Hematopoietic multipotent progenitor cell treated with erythropoietin and hydrocortisone succinate and interleukin-3 and kit ligand, for 4 days (in vitro differentiated cells): ENCODE results near the gene MAST2.
A peak's percentile ranks its signal among the peaks of the same experiment; 100 is the strongest.
"Not testable (repeated sequence)": the region's sequence is repeated elsewhere in the genome, so short reads cannot be mapped to it uniquely, and the experiment has no call there.

Experiments used
- DNase-seq: peaks from one replicate; pipeline ENCODE4 v3.0.0-alpha.2; 2015

The MAST2 gene

GRCh38 chr1:46030876-46031660 lies 227.7 kb downstream of the MAST2 start:
- no peak for DNase-seq

GRCh38 chr1:46034601-46035516 lies 231.4 kb downstream of the MAST2 start:
- DNase-seq: no peak

GRCh38 chr1:46036894-46037839 lies 233.8 kb downstream of the MAST2 start:
- DNase-seq: peak; percentile 91

- DNase-seq: peak; percentile 20
Measured at GRCh38 chr1:46039571-46040052, 236.2 kb downstream of the MAST2 start.

- no peak for DNase-seq
Measured at GRCh38 chr1:46041551-46041950, 238.1 kb downstream of the MAST2 start.

- DNase-seq: no peak
Measured at GRCh38 chr1:46041974-46042373, 238.6 kb downstream of the MAST2 start.

- peak; percentile 81 for DNase-seq
Measured at GRCh38 chr1:46043458-46044017, 240.1 kb downstream of the MAST2 start.

- DNase-seq: no peak
Measured at GRCh38 chr1:46044116-46044515, 240.7 kb downstream of the MAST2 start.

GRCh38 chr1:46053734-46054133 lies 250.3 kb downstream of the MAST2 start:
- DNase-seq: peak; percentile 44

GRCh38 chr1:46056325-46056724 lies 252.9 kb downstream of the MAST2 start:
- no peak for DNase-seq

- not testable (repeated sequence) for DNase-seq
Measured at GRCh38 chr1:46057215-46057614, 253.8 kb downstream of the MAST2 start.

- DNase-seq: no peak
Measured at GRCh38 chr1:46057781-46058180, 254.4 kb downstream of the MAST2 start.

GRCh38 chr1:46058936-46059335 lies 255.5 kb downstream of the MAST2 start:
- no peak for DNase-seq

GRCh38 chr1:46061146-46061545 lies 257.7 kb downstream of the MAST2 start:
- no peak for DNase-seq

- peak; percentile 15 for DNase-seq
Measured at GRCh38 chr1:46062651-46063319, 259.4 kb downstream of the MAST2 start.

GRCh38 chr1:46064708-46065107 lies 261.3 kb downstream of the MAST2 start:
- no peak for DNase-seq

- DNase-seq: peak; percentile 31
Measured at GRCh38 chr1:46065405-46065804, 262.0 kb downstream of the MAST2 start.

GRCh38 chr1:46067652-46068051 lies 264.2 kb downstream of the MAST2 start:
- no peak for DNase-seq

GRCh38 chr1:46068525-46068924 lies 265.1 kb downstream of the MAST2 start:
- no peak for DNase-seq

GRCh38 chr1:46070164-46070814 lies 266.9 kb downstream of the MAST2 start:
- peak; percentile 30 for DNase-seq

- DNase-seq: no peak
Measured at GRCh38 chr1:46072975-46073374, 269.6 kb downstream of the MAST2 start.
